Prostate gland (tissue), 2 donors: ENCODE results near the gene OR4K2.

ENCODE experiments used
- CTCF ChIP-seq, 4 experiments: fragments of 200-600 bp in 2 of 4; fragments of 450-650 bp in 2 of 4; sonication (generic) in 2 of 4; IDR thresholded peaks; 1 replicate in 3 of 4; 2 replicates in 1 of 4; pipeline ENCODE4 v1.5.1; 2016 to 2019; ENCODE audit warnings: antibody characterized with exemption in 4 of 4, mild to moderate bottlenecking in 2 of 4, moderate library complexity in 2 of 4
- POLR2A ChIP-seq: fragments of 450-650 bp; IDR thresholded peaks from one replicate; pipeline ENCODE4 v1.6.1; 2016; ENCODE audit warnings: antibody characterized with exemption, mild to moderate bottlenecking
- POLR2AphosphoS5 ChIP-seq: sonication (generic); formaldehyde crosslinking; IDR thresholded peaks from one replicate; pipeline ENCODE4 v1.6.1; 2017; ENCODE audit warnings: antibody characterized with exemption

- TF ChIP-seq CTCF (IDR thresholded peaks at IDR 0.05) (no peak), POLR2AphosphoS5 (no peak), POLR2A (no peak)
Measured at GRCh38 chr14:19906665-19907064, 31.7 kb downstream of the OR4K2 start.
